ENCODE measurements around the gene CD200R1.

The CD200R1 gene, protein sequence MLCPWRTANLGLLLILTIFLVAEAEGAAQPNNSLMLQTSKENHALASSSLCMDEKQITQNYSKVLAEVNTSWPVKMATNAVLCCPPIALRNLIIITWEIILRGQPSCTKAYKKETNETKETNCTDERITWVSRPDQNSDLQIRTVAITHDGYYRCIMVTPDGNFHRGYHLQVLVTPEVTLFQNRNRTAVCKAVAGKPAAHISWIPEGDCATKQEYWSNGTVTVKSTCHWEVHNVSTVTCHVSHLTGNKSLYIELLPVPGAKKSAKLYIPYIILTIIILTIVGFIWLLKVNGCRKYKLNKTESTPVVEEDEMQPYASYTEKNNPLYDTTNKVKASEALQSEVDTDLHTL

DNA sequence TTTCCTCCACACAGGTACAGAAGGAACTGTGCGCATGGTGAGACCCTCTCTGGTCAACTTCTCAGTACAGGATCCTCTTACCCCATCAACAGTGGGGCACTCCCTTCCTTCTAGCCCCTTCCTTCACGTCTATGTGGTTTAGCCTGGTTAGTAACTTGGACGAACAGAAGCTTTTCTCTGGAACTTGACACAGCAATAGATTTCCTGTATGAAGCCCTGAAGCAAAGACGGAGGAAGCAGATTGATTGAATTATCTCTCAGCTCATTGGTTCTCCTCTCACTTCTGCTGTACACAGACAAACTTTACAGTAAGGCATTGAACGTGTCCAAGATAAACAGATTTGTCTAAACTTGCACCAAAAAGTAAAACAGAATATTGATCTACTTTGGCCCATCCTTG lies at the start of gene CD200R1:
TSS of gene CD200R1 (minus strand) at position 210 of the 400 bp plus-strand sequence. CDS start 246 bp downstream, outside the sequence.
- no peak for DNase-seq

DNA sequence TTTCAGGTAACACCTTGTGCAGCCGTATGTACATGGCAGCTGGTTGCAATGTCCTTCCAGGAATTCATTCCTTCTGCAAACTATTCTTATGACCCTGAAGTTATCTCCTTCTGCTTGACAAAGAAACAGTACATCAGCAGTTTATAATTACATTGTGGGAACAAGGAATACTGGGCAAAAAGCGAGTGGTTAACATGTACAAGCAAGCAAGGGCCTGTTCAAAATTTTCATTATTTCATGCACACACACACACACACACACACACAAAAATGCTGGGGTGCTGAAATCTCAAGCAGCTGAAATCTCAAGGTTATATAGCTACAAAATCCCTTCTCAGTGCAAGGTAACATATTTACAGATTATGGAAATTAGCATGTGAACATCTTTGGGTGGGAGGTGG lies 46.6 kb upstream of the CD200R1 start:
- DNase-seq, result no peak

DNA sequence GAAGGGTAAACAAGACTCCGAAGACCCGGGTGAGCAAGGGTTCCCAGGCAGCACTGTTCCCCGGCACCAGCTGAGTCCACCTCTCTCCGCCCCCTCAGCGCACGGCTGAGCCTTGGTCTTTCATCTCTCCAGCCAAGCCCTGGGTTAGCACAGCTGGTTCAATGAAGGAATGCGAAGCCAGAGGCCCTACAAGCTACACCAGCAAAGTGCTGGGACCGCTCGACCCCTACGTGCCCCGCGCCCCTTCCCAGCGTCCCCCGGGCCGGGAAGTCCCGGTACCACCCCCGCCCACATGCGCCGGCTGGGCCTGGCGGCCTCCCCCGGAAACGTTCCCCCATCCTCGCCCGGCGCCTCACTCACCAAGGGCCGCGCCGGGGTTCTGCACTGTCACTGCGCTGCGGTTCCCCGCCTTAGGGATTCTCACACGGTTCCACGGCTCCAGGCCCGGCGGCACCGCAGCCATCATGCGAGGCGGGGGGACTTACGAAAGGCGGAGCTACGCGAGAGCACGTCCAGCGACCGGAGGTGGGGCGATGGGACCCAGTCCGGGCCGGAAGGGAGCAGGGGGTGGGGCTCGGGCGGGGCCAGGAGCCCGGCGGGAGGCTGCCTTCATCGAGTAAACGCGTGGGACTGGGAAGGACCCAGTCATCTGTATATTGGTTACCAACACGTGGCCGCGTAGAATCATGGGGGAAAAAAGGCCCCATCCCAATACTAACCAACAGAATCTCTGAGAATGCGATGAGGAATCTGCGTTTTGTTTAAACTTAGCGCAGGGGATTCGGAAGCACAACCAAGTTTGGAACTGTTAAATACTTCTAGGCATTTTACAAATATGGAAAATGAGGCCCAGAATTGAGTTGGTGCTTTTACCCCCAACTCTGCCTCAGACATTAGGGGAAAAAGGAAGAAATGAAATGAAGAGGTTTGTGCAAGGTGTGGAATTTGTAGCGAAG lies 44.6 kb upstream of the CD200R1 start:
- DNase-seq, result peak; percentile 83

DNA sequence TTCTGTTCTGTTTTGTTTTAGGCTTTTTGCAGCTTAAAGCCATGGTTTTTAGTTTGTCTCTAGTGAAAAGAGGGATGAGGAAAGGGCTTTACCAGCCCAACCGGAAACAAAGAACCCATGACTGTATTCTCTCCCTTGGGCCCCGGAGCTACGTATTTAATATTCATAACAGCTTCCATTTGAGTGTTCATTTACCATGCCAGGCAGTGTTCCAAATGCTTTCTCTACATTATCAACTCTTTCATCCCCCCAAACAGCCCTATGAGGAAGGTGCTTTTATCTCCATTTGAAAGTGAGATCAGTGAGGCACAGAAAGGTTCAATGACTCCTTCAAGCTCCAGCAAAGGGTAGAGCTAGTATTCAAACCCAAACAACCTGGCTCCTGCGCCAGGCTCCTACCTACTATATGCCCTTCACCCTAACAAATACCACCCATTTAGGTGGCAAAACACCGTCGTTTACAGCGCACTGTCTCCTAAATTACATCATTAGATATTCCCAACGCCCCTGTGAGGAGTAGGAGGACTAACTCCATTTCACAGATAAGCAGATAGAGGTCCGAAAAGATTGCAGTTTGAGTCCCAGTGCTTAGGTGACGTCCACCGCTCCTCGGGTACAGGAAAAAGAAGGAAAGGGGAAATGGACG lies 43.8 kb upstream of the CD200R1 start:
- DNase-seq, result no peak

DNA sequence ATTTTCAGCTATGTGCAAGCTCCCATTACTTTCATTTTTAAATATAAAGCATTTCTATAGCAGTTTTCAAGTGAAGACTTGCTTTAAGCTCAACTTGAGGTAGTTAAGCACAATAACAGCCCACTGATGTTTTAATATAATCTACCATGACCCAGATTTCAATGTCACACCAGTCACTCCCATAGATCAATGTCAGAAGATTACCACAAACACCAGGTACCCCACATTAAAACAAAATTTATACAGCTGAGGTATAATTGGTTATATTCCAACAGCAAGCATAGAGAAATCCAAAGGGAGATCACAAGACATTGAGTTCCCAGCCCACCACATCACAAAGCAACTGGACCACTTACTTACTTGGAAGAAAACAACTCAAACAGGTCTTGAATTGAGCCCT lies 38.7 kb upstream of the CD200R1 start:
- no peak for DNase-seq

DNA sequence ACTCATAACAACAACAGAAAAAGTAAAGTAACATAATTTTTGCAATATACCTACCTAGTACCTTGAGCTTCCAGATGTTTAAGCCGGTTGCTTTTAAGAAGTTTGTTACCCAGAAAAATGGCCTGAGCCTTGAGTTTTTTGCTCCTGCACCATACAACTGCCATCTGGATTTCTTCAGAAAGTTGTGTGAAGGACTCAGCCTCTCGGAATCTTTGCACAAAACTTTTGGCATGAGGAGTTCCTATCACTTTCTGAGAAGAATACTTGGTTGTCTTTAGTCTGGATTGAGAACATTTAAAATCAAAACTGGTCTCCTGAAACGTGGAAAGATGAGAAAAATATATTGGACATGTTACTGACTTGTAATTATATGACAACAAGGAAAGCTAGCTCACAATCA lies 33.2 kb upstream of the CD200R1 start:
- no peak for DNase-seq

DNA sequence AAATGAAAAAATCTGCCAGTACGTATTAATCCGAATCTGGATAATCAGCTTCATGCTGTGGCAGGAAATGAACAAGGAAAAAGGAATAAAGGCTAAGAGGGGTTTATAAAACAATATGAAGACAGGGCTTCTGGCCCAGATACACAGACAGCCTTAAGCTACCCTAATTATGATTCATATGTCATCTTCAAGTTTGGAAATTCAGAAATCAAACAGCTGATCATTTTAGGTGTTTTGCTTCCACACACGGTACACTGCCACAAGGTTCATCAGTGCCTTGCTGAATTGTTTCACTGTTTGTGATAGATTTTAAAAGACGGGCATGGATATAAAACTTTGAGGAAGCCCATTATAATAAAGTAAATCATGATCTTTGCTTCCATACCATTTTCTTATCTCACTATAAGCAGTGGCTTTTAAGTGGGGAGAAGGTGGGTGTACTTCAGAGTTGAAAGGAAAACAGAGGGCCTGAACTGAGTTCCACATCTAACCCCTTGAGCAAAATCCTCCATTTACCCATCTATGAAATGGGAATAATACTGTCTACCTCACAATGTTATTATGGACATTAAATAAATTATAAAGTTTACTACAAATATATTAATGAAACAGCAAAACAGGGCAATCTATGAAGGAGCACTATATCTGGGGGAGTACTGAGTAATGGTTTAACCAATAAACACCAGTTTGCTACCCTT lies 31.6 kb upstream of the CD200R1 start:
- no peak for DNase-seq

DNA sequence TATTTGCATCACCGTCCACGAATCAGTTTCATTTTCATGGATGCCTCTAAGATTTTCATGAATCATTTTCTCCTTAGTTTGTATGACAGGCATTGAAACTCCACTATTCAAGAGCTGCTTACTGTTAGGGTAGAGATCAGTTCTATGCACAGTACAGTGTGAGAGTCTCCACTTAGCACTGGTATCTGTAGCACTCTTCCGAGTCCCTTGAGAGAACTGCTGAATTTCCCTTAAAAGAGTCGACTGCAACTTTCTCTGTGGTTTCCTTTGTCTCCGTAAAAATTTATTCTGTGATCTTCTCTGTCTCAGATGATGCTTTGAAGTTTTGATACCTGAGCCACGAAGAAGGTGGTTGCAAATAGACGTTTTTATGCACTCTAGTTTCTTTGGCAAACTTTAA lies 30.7 kb upstream of the CD200R1 start:
- DNase-seq, result no peak

DNA sequence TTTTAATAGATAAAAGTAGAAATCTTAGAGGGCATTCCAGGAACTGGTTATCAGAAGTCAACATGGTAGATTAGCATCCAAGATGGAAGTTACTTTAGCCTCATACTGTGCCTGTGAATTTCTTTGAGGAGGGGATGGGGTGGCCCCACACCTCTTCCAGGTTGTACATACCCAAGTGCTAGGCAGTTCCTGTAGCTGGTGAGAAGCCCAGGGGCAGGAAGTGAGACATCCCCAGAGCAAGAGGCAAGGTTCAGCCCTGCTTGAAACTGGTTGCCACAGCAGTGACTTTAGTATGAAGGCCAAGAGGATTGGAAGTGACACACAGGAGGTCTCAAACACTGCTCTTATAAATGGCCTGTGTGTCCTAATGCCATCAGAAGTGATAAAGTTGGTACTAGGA lies 27.8 kb upstream of the CD200R1 start:
- peak; percentile 32 for DNase-seq

DNA sequence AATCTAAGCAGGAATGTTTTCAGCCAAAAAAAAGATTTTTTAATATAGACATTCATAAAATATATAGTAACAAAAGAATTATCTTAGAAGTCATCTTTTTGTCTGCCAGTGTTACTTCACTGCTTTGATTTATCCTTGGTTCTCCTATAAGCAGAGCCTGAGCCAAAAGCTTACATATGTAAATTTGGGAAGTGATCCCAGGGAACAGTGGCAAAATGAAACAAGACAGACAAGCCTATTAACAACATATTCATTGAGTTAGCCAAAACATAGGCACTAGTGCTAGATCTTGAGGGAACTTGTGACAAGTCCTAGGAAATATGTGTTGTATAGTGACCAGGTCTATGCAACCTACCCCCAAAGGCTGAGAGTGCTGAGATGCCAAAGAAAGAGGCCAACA lies 27.1 kb upstream of the CD200R1 start:
- no peak for DNase-seq

DNA sequence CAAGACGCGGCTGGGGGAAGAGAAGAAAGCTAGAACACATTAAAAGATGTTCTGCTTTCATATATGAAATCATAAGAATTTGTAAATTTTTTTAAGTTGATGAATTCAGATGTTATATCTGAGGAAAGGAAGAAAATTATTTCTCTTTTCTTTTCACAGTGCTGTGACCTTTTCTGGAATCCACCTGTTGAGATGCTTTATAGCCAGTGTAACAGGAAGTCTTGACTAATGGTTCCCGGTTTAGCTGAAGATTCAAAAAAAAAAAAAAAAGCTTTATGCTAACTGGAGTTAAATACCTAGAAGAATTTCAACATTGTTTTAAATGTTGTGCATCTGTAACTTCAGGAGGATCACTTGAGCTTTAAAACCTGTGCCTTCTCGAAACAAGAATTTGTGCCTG lies 25.8 kb upstream of the CD200R1 start:
- no peak for DNase-seq

DNA sequence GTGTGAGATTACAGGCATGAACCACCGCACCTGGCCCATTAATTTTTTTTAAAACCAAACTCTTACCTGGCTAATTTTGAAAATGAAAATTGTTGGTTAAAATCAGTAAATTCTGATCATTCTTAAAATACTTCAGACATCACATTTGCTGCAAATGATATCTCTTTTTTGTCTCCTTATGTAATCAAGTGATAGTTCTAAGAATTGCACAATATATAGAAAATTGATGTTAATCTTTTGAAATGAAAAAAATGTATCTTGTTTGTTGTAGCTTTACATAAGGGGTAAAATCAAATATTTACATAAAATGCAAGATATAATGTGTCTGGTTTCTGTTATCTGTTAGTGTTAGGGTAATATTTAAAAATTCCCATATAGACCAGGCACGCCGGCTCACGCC lies 20.9 kb upstream of the CD200R1 start:
- DNase-seq, result no peak

DNA sequence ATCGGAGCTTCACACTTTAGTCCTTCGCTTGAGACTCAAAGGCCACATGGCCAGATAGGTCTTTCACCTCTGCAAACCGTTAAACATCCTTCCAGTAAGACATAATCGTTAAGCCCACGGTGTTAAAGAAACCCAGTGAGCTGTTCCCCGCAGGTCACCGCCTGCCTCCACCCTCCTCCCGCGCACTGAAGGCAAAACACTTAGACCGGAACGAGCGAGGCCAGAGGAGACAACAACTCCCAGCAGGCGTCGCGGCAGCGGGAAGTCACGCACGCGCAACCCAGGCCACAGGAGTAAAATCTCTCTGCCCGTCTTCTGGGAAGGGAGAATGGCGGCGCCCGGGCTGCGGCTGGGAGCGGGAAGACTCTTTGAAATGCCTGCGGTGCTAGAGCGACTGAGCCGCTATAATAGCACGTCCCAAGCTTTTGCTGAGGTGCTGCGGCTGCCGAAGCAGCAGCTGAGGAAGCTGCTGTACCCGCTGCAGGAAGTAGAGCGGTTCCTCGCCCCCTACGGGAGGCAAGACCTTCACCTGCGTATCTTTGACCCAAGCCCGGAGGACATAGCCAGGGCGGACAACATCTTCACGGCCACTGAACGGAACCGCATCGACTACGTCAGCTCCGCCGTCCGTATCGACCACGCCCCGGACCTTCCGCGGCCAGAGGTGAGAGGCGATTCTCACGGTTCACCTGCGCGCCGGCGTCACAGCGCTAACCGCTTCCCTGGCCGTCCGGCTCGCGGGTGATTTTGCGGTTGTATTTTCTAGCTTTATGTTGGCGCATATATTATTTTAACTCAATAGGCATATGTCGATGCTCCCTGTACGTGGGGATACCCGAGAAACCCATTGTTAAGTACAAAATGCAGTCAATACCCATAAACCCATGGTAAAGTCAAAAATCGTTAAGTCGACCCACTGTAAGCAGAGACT lies 16.0 kb upstream of the CD200R1 start, which contains the start of gene GTPBP8:
TSS of gene GTPBP8 (plus strand) at position 313 of the 931 bp plus-strand sequence. CDS start at position 329, 16 bp downstream.
- peak; percentile 87 for DNase-seq

DNA sequence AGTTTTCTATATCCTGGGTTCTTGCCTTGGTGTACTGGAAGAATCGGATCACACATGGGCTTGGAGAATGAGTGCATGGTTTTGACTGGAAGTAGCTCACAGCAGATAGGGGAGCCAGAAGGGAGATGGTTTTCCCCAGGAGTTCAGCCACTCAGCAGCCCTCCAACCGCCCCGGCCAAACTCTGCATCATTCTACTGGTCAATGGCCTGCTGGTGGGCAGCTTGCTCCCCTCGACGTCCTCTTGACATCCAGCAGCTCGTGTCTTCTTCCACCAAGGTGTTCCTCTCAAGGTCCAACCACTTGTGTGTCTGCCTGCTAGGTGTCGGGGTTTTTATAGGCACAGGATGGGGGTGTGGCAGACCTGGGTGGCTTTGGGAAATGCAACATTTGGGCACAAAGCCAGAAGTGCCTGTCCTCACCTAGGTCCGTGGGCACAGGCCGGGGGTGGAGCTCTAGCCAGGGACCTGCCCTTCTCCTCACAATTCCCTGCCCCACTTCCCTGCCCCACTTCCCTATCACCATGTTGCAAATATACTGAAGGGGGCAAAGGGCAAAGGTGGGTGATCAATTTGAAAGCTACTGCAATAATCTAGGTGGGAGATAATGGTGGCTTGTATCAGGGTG lies 12.9 kb upstream of the CD200R1 start:
- DNase-seq, result no peak

DNA sequence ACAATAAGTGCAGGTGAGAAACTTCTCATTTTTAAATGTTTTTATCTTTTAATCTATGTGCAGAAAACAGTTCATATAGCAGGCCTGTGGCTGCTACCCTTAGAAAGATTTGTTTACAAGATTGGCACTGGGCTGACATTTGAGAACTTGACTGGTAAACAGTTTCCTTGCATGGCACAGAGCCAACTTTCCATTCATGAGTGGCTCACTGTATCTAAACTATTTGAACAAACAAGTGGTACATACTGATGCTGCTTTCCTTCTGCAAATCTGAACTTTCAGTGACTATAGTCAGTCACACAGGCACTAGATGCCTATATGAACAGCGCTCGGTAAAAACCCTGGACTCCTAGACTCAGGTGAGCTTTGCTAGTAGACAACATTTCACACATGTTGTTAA lies 9.6 kb upstream of the CD200R1 start:
- DNase-seq, result no peak

DNA sequence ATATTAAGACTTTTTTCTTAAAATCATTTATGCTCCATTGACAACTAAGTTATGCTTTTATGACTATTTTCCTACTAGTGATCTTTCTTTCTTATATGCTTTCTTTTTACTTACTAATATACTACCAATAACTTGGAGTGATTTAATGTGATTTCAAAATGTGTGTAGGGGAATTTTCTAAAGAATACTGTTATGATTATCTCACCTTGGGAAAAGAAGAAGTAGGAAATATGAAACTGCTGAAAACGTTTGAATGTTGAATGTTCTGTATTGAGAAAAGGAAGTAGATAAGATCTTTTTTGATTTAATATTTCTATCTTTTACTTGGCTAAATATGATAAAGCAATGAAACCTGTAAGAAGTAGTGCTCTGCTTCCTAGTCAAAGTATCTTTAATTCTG lies 7.8 kb upstream of the CD200R1 start:
- no peak for DNase-seq

DNA sequence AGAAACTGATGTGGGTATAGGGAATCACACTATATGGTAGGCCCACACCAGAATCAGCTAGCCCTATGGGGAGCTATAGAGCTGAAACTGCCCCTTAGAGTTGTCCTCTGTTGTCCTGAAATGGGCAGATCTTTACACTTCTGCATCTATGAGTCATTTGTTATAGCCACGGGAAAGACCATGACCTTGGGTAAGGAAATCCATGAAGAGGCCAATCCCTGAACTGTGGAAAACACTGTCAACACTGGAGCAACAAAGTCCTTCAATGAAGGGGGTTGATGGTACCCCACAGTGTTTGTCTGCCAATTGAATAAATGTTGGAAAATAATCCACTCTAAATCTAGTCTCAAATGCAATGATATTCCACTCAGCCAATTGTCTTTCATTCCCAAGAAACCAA lies 5.2 kb upstream of the CD200R1 start:
- DNase-seq, result no peak

DNA sequence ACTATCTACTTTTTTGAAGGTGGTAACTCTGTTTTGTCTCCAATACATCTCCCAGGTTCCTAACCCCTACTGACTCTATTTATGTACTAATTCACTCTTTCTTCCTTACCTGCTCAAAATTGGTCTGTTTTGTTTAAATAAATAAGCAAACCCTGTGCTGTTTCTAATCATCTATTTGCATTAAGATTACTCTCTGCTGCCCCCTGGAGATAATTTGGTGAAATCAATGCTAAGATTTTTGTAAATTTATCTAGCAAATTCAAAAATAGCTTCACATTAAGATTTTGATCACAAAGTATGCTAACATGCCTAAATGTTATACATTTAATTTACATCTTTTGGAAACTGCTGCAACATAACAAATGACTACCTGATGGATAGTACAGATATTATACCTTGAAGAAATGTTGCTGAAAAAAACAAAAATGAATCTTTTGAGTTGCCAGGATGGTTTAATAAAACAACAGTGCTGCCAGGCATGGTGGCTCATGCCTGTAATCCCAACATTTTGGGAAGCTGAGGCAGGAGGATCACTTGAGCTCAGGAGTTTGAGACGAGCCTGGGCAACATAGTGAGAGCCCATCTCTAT lies 4.4 kb upstream of the CD200R1 start:
- DNase-seq, result no peak

DNA sequence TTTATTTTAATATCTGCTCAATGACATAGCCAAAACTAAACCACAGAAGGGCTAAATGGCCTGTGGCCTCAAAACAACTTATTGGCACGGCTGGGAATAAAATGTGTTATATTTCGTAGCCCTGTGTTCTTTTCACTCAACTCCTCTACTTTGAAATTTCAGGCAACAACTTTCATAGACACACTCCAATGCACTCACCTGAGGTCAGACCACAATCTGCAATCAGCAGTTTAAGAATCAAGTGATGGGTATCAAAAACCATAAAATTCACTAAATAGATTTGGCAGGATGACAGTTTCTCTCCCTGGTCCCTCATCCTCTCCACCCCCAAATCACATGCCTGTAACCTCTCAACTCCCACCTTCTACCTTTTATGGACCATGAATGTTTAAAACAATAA lies 2.0 kb upstream of the CD200R1 start:
- DNase-seq, result no peak

DNA sequence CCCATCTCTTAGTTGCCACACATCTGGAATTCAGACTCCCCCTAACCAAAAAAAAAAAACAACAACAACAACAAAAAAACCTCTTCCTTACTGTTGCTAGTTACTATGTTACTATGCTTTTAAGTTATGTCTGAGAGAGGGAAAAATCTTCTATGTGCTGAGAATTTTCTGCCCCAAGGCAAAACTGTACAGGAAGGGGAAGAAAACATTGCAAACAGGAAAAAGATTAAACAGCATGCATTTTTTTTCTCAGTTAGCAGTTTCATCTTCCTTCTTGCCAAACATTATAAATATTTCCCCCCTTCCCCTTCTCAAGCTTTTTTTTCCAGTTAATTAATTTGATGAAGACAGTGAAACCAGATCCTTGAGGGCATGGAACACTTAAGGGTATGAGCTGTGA lies 1.1 kb upstream of the CD200R1 start:
- no peak for DNase-seq

DNA sequence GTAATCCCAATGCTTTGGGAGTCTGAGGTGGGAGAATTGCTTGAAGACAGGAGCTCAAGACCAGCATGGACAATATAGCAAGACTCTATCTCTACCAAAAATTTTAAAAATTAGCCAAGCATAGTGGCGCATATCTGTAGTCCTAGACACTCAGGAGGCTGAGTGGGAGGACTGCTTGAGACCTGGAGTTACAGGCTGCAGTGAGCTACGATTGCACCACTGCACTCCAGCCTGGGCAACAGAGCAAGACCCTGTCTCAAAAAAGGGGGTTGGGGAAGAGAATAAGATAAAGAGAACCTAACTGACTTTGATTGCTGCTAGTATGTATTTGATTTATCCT lies 755 bp downstream of the CD200R1 start:
- DNase-seq, result no peak

All from CD4-positive, alpha-beta T cell treated with Interferon gamma for 1 hour (primary cell).